Osteoblast (primary cell): ENCODE measurements around the gene DDIAS. TPM values are rescaled to one million over a fixed set of nuclear protein-coding genes. Genes with fewer than 3 reads are reported as not detected.

Source experiments
- DNase-seq: peaks from one replicate; pipeline ENCODE4 v3.0.0; 2011; ENCODE audit warnings: low spot score, mixed read lengths; ENCODE audit not compliant: insufficient read length; ENCODE audit errors: missing footprints
- H2AFZ ChIP-seq: 2 replicates; pipeline ENCODE4 v1.6.0; 2011; ENCODE audit warnings: mild to moderate bottlenecking, low read length
- H3K27ac ChIP-seq: 2 replicates; pipeline ENCODE4 v1.5.1; 2011; ENCODE audit warnings: mild to moderate bottlenecking, low read depth, low read length, moderate library complexity
- H3K27me3 ChIP-seq: 2 replicates; pipeline ENCODE4 v1.6.0; 2012; ENCODE audit warnings: mild to moderate bottlenecking, control low read depth, inconsistent platforms, low read length, moderate library complexity; ENCODE audit not compliant: insufficient read depth
- H3K36me3 ChIP-seq: 2 replicates; pipeline ENCODE4 v1.5.1; 2011; ENCODE audit warnings: mild to moderate bottlenecking, low read length, control low read depth, moderate library complexity; ENCODE audit not compliant: insufficient read depth
- H3K4me1 ChIP-seq: 2 replicates; pipeline ENCODE4 v1.5.1; 2011; ENCODE audit warnings: mild to moderate bottlenecking, low read length, control low read depth, moderate library complexity; ENCODE audit not compliant: insufficient read depth
- H3K4me2 ChIP-seq: 2 replicates; pipeline ENCODE4 v1.6.0; 2011; ENCODE audit warnings: mild to moderate bottlenecking, low read length; ENCODE audit not compliant: insufficient read depth
- H3K4me3 ChIP-seq: fragments of 200-600 bp; sonication (generic); 3 replicates; pipeline ENCODE4 v1.5.1; 2012; ENCODE audit warnings: mild to moderate bottlenecking, low read length, inconsistent platforms; ENCODE audit not compliant: insufficient read depth
- H3K79me2 ChIP-seq: 2 replicates; pipeline ENCODE4 v1.6.0; 2012; ENCODE audit warnings: mild to moderate bottlenecking, low read length, control low read depth, inconsistent platforms; ENCODE audit not compliant: insufficient read depth
- H3K9me3 ChIP-seq: 2 replicates; pipeline ENCODE4 v1.5.1; 2011; ENCODE audit warnings: low read depth, low read length, control low read depth
- H4K20me1 ChIP-seq: 2 replicates; pipeline ENCODE4 v1.6.0; 2012; ENCODE audit warnings: mild to moderate bottlenecking, low read length, control low read depth; ENCODE audit not compliant: insufficient read depth
- CTCF ChIP-seq: IDR thresholded peaks from 2 replicates; pipeline ENCODE4 v1.5.1; 2011; ENCODE audit warnings: mild to moderate bottlenecking, low read depth, low read length, moderate library complexity; ENCODE audit errors: extremely low read depth
- total RNA-seq: library from RNA; depleted of rRNA; stranded (reverse); fragments of >200 nt; gene quantifications from 2 replicates; pipeline ENCODE4 v1.2.3, GENCODE V29; 2012

DDIAS gene
- total RNA-seq, 1 donor: 1.8 TPM

GRCh38 chr11:82890002-82890341 lies 11.6 kb upstream of the DDIAS start:
- no peak for TF ChIP-seq CTCF
- no peak overlapping the region for H3K27ac ChIP-seq
- no peak overlapping the region for H3K4me2 ChIP-seq

GRCh38 chr11:82890936-82891335 lies 10.6 kb upstream of the DDIAS start:
- no peak overlapping the region for H3K27ac ChIP-seq

More at GRCh38 chr11:82890002-82890341, 11.6 kb upstream of the DDIAS start:
- Histone ChIP-seq H3K79me2 (peaks cover 9% of the 10 kb centered on the region), H3K4me3 (no peak overlapping the region), H2AFZ (no peak overlapping the region), H4K20me1 (peaks cover 5% of the 10 kb centered on the region), H3K9me3 (no peaks in the 10 kb centered on the region), H3K36me3 (no peaks in the 10 kb centered on the region), H3K4me1 (no peaks in the 10 kb centered on the region), H3K27me3 (no peaks in the 10 kb centered on the region)
- DNase-seq: no peak

GRCh38 chr11:82892611-82893169 lies 8.8 kb upstream of the DDIAS start:
- H3K27ac ChIP-seq: no peak overlapping the region
- DNase-seq: no peak
- H4K20me1 ChIP-seq: peaks cover 5% of the 10 kb centered on the region
- H3K36me3 ChIP-seq: no peaks in the 10 kb centered on the region
- H3K79me2 ChIP-seq: peaks cover 21% of the 10 kb centered on the region
- no peak overlapping the region for H3K4me3 ChIP-seq
- no peaks in the 10 kb centered on the region for H3K4me1 ChIP-seq
- H3K4me2 ChIP-seq: no peak overlapping the region
- H2AFZ ChIP-seq: no peak overlapping the region
- H3K27me3 ChIP-seq: no peaks in the 10 kb centered on the region
- TF ChIP-seq CTCF: no peak
- H3K9me3 ChIP-seq: no peaks in the 10 kb centered on the region

More at GRCh38 chr11:82890936-82891335, 10.6 kb upstream of the DDIAS start:
- H3K4me2 ChIP-seq: no peak overlapping the region
- H3K36me3 ChIP-seq: no peaks in the 10 kb centered on the region
- H3K4me3 ChIP-seq: no peak overlapping the region
- no peak overlapping the region for H2AFZ ChIP-seq
- peaks cover 5% of the 10 kb centered on the region for H4K20me1 ChIP-seq
- no peaks in the 10 kb centered on the region for H3K4me1 ChIP-seq
- H3K79me2 ChIP-seq: peaks cover 15% of the 10 kb centered on the region
- DNase-seq: no peak
- no peaks in the 10 kb centered on the region for H3K9me3 ChIP-seq
- no peaks in the 10 kb centered on the region for H3K27me3 ChIP-seq
- TF ChIP-seq CTCF: no peak

- H3K4me2 ChIP-seq: no peak overlapping the region
These were observed 6.0 kb upstream of the DDIAS start for GRCh38 chr11:82895437-82896091.

More at GRCh38 chr11:82895437-82896091, 6.0 kb upstream of the DDIAS start:
- Histone ChIP-seq H3K4me1 (peaks cover 12% of the 10 kb centered on the region), H3K36me3 (no peaks in the 10 kb centered on the region), H3K9me3 (no peaks in the 10 kb centered on the region), H3K27ac (no peak overlapping the region), H2AFZ (no peak overlapping the region), H4K20me1 (peaks cover 3% of the 10 kb centered on the region), H3K27me3 (no peaks in the 10 kb centered on the region), H3K79me2 (peaks cover 35% of the 10 kb centered on the region), H3K4me3 (no peak overlapping the region)
- no peak for TF ChIP-seq CTCF
- no peak for DNase-seq
